Astrocyte (in vitro differentiated cells and primary cell): Measurements from ENCODE around the gene ZNF771. TPM values are rescaled to one million over a fixed set of nuclear protein-coding genes. Genes with fewer than 3 reads are reported as not detected.

Experiments used
- DNase-seq: peaks from one replicate; pipeline ENCODE4 v3.0.0-alpha.2; 2010; ENCODE audit warnings: low read depth
- FAIRE-seq: peaks from 2 replicates; lab custom pipeline; 2011; peaks lifted over from hg19 to GRCh38; lab: Jason Lieb, UNC
- H2AFZ ChIP-seq: 2 replicates; pipeline ENCODE4 v1.6.0; 2012; ENCODE audit warnings: low read depth, low read length, inconsistent platforms
- H3K27ac ChIP-seq: 2 replicates; pipeline ENCODE4 v1.5.1; 2011; ENCODE audit warnings: low read depth, low read length, inconsistent platforms
- H3K27me3 ChIP-seq: 2 replicates; pipeline ENCODE4 v1.6.0; 2011; ENCODE audit warnings: low read length, inconsistent platforms; ENCODE audit not compliant: insufficient read depth
- H3K36me3 ChIP-seq: 2 replicates; pipeline ENCODE4 v1.5.1; 2011; ENCODE audit warnings: low read length, inconsistent platforms; ENCODE audit not compliant: insufficient read depth
- H3K4me1 ChIP-seq: 2 replicates; pipeline ENCODE4 v1.5.1; 2011; ENCODE audit warnings: low read length, inconsistent platforms; ENCODE audit not compliant: insufficient read depth
- H3K4me2 ChIP-seq: 2 replicates; pipeline ENCODE4 v1.6.0; 2012; ENCODE audit warnings: low read length, inconsistent platforms
- H3K4me3 ChIP-seq: 2 replicates; pipeline ENCODE4 v1.5.1; 2011; ENCODE audit warnings: low read depth, mild to moderate bottlenecking, low read length, inconsistent platforms; ENCODE audit not compliant: insufficient read depth
- H3K79me2 ChIP-seq: 2 replicates; pipeline ENCODE4 v1.6.0; 2012; ENCODE audit warnings: mild to moderate bottlenecking, low read length, inconsistent platforms; ENCODE audit not compliant: insufficient read depth
- H3K9ac ChIP-seq: 2 replicates; pipeline ENCODE4 v1.6.0; 2012; ENCODE audit warnings: mild to moderate bottlenecking, low read length, inconsistent platforms
- H3K9me3 ChIP-seq: 2 replicates; pipeline ENCODE4 v1.5.1; 2012; ENCODE audit warnings: low read depth, mild to moderate bottlenecking, low read length, inconsistent platforms; ENCODE audit not compliant: insufficient read depth
- H4K20me1 ChIP-seq: 2 replicates; pipeline ENCODE4 v1.6.0; 2012; ENCODE audit warnings: low read length, inconsistent platforms; ENCODE audit not compliant: insufficient read depth
- H3K27ac Mint-ChIP-seq: one replicate; pipeline ENCODE4 v1.8.0; 2021; ENCODE audit warnings: mild to moderate bottlenecking, mixed read lengths; ENCODE audit not compliant: unreplicated experiment
- H3K27me3 Mint-ChIP-seq: one replicate; pipeline ENCODE4 v1.8.0; 2021; ENCODE audit warnings: low read depth, mixed read lengths; ENCODE audit not compliant: unreplicated experiment
- H3K36me3 Mint-ChIP-seq: one replicate; pipeline ENCODE4 v1.8.0; 2021; ENCODE audit warnings: low read depth, mixed read lengths; ENCODE audit not compliant: unreplicated experiment
- H3K4me1 Mint-ChIP-seq: one replicate; pipeline ENCODE4 v1.8.0; 2021; ENCODE audit warnings: low read depth, mixed read lengths; ENCODE audit not compliant: unreplicated experiment
- H3K4me3 Mint-ChIP-seq: one replicate; pipeline ENCODE4 v1.8.0; 2021; ENCODE audit warnings: mild to moderate bottlenecking, moderate library complexity, mixed read lengths; ENCODE audit not compliant: unreplicated experiment
- H3K9me3 Mint-ChIP-seq: one replicate; pipeline ENCODE4 v1.8.0; 2021; ENCODE audit warnings: mild to moderate bottlenecking, mixed read lengths; ENCODE audit not compliant: unreplicated experiment
- EZH2 ChIP-seq: IDR thresholded peaks from 2 replicates; pipeline ENCODE4 v1.6.1; 2012; ENCODE audit warnings: mild to moderate bottlenecking, low read length, inconsistent platforms; ENCODE audit not compliant: insufficient read depth
- total RNA-seq: library from RNA; stranded (reverse); gene quantifications from 2 replicates; pipeline ENCODE4 v1.2.1, GENCODE V29; 2021
- TF ChIP-seq, protein P1 (sequence below): IDR thresholded peaks from 2 replicates; pipeline ENCODE4 v1.5.1; 2011; ENCODE audit warnings: low read depth, mild to moderate bottlenecking, inconsistent platforms, low read length, moderate library complexity; ENCODE audit not compliant: insufficient read depth

The ZNF771 gene
- total RNA-seq, 1 donor from 2014 or later: 13.9 TPM

DNA sequence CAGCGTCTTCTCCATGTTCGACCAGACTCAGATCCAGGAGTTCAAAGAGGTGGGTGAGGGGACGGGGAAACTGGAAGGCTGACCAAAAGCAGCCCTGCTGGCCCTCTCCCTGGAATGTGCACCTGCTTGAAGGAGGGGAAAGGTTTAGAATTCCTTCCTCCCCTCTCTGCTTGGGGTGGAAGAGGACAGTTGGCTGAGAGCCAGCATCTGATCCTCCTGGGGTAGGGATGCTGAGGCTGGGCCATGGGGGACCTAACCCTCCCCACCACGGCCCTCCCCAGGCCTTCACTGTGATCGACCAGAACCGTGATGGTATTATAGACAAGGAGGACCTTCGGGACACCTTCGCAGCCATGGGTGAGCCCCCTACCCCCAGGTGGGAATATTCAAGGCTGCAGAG is 31.5 kb upstream of the ZNF771 start:
- peaks cover 2% of the 10 kb centered on the region for H3K36me3 Mint-ChIP-seq
- Histone ChIP-seq H3K27me3 (no peaks in the 10 kb centered on the region), H4K20me1 (peaks cover 6% of the 10 kb centered on the region), H3K79me2 (peaks cover 6% of the 10 kb centered on the region), H3K9me3 (no peaks in the 10 kb centered on the region), H3K4me3 (no peak overlapping the region), H3K27ac (no peak overlapping the region), H2AFZ (no peak overlapping the region), H3K36me3 (no peaks in the 10 kb centered on the region), H3K9ac (no peak overlapping the region), H3K4me2 (no peak overlapping the region), H3K4me1 (peaks cover 20% of the 10 kb centered on the region)
- H3K4me1 Mint-ChIP-seq: peaks cover 13% of the 10 kb centered on the region
- FAIRE-seq: no peak
- H3K27me3 Mint-ChIP-seq: no peaks in the 10 kb centered on the region
- no peaks in the 10 kb centered on the region for H3K9me3 Mint-ChIP-seq
- TF ChIP-seq EZH2: no peak
- TF ChIP-seq, protein P1, sequence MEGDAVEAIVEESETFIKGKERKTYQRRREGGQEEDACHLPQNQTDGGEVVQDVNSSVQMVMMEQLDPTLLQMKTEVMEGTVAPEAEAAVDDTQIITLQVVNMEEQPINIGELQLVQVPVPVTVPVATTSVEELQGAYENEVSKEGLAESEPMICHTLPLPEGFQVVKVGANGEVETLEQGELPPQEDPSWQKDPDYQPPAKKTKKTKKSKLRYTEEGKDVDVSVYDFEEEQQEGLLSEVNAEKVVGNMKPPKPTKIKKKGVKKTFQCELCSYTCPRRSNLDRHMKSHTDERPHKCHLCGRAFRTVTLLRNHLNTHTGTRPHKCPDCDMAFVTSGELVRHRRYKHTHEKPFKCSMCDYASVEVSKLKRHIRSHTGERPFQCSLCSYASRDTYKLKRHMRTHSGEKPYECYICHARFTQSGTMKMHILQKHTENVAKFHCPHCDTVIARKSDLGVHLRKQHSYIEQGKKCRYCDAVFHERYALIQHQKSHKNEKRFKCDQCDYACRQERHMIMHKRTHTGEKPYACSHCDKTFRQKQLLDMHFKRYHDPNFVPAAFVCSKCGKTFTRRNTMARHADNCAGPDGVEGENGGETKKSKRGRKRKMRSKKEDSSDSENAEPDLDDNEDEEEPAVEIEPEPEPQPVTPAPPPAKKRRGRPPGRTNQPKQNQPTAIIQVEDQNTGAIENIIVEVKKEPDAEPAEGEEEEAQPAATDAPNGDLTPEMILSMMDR: no peak
- H3K27ac Mint-ChIP-seq: no peak overlapping the region
- DNase-seq: no peak
- no peak overlapping the region for H3K4me3 Mint-ChIP-seq

DNA sequence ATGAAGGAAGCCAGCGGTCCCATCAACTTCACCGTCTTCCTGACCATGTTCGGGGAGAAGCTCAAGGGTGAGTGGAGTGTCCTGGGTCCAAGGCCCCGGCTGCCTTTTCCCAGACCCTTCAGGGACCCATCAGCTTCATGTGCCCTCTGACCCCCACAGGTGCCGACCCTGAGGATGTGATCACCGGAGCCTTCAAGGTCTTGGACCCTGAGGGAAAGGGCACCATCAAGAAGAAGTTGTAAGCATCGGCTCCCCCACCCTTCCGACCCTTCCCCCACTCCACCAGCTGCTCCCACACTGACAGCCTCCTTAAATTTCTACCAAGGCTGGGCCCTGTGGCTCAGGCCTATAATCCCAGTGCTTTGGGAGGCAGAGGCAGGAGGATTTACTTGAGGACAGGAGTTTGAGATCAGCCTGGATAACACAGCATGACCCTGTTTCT is 30.9 kb upstream of the ZNF771 start:
- Mint-ChIP-seq H3K4me1 (peaks cover 9% of the 10 kb centered on the region), H3K9me3 (no peaks in the 10 kb centered on the region), H3K36me3 (peaks cover 2% of the 10 kb centered on the region), H3K27me3 (no peaks in the 10 kb centered on the region), H3K27ac (peak overlapping the region; percentile 41), H3K4me3 (no peak overlapping the region)
- Histone ChIP-seq H3K9me3 (no peaks in the 10 kb centered on the region), H3K4me2 (no peak overlapping the region), H3K9ac (no peak overlapping the region), H3K27ac (no peak overlapping the region), H2AFZ (no peak overlapping the region), H3K4me3 (no peak overlapping the region), H4K20me1 (peaks cover 8% of the 10 kb centered on the region), H3K27me3 (no peaks in the 10 kb centered on the region), H3K79me2 (peaks cover 6% of the 10 kb centered on the region), H3K36me3 (no peaks in the 10 kb centered on the region), H3K4me1 (peaks cover 15% of the 10 kb centered on the region)
- no peak for FAIRE-seq
- no peak for TF ChIP-seq EZH2
- TF ChIP-seq, protein P1: no peak
- DNase-seq: no peak

DNA sequence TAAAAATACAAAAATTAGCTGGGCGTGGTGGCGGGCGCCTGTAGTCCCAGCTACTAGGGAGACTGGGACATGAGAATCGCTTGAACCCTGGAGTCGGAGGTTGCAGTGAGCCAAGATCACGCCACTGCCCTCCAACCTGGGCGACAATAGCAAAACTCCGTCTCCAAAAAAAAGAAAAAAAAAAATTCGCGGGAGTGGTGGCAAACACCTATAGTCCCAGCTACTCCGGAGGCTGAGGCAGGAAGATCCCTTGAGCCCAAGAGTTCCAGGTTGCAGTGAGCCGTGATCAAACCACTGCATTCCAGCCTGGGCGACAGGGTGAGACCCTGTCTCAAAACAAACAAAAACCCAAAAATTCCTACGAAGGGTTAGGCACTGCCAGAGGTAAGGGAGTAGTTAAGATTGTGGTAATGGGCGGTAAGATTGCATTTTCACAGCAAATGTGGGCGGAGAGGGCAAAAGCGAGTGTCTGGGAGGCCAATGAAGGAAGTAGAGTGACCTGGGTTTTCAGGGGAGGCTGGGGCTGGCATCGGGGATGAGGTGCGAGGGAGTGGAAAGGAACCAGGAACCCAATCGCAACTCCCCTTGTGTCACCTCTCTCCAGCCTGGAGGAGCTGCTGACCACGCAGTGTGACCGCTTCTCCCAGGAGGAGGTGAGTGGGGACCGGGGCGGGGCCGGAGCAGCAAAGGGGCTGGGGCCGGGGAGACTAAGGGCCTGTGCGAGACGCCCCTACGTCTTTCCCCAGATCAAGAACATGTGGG is 30.2 kb upstream of the ZNF771 start:
- TF ChIP-seq, protein P1: no peak
- TF ChIP-seq EZH2: no peak
- peaks cover 2% of the 10 kb centered on the region for H3K36me3 Mint-ChIP-seq
- peak; percentile 13 for DNase-seq
- peaks cover 6% of the 10 kb centered on the region for H3K79me2 ChIP-seq
- H3K4me3 ChIP-seq: peak overlapping the region; percentile 47
- H3K27ac Mint-ChIP-seq: peak overlapping the region; percentile 94
- no peak for FAIRE-seq
- H3K4me1 ChIP-seq: peaks cover 15% of the 10 kb centered on the region
- H3K36me3 ChIP-seq: no peaks in the 10 kb centered on the region
- peak overlapping the region; percentile 92 for H3K27ac ChIP-seq
- no peaks in the 10 kb centered on the region for H3K9me3 ChIP-seq
- peak overlapping the region; percentile 87 for H3K9ac ChIP-seq
- H3K4me3 Mint-ChIP-seq: peak overlapping the region; percentile 93
- no peaks in the 10 kb centered on the region for H3K27me3 ChIP-seq
- peak overlapping the region; percentile 100 for H3K4me2 ChIP-seq
- no peaks in the 10 kb centered on the region for H3K27me3 Mint-ChIP-seq
- H4K20me1 ChIP-seq: peaks cover 8% of the 10 kb centered on the region
- H3K9me3 Mint-ChIP-seq: no peaks in the 10 kb centered on the region
- peaks cover 6% of the 10 kb centered on the region for H3K4me1 Mint-ChIP-seq
- peak overlapping the region; percentile 86 for H2AFZ ChIP-seq
